DMS 273 treated with DMSO at 0.1 percent for 48 hours (cell line): Measurements from ENCODE around the gene BARX1.
"Not testable (repeated sequence)": the region's sequence is repeated elsewhere in the genome, so short reads cannot be mapped to it uniquely, and the experiment has no call there.

Experiments
- DNase-seq: peaks from one replicate; lab custom pipeline; 2025; lab: John Stamatoyannopoulos, UW

The BARX1 gene

GRCh38 chr9:93951655-93952118 lies 3.5 kb downstream of the BARX1 start:
- no peak for DNase-seq

- no peak for DNase-seq
Observed at GRCh38 chr9:93950619-93951601, 4.2 kb downstream of the BARX1 start.

GRCh38 chr9:93949694-93950449 lies 5.3 kb downstream of the BARX1 start:
- no peak for DNase-seq

DNA sequence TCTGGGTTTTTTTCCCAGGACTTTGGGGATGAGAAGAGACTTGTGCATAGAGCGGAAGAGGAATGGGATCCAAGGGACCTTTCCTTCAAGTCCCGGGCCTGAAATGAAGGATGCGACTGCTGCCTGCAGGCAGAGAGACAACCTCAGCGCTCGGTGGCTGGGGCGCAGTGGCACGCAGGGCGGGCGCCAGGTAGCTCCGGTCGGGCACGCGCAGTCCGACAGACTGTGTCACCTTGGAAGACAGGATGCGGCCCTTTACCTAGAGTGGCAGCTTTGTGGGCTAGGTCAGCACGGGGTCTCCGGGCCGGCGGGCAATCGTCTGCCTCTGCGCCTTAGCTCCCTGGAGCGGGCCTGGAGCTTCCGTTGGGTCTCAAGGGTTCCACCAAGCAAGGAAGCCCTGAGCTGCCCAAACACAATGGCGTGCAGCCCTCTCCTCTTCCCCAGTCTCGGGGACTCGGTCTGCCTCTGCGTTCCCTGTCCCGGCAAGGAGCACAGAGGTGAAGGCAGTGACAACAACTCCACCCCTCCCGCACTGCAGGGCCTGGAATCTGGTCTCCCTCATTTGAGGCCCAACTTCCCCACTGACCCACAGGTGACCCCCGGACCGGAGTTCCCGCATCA lies 6.0 kb downstream of the BARX1 start:
- no peak for DNase-seq

- DNase-seq, result no peak
Observed at GRCh38 chr9:93948441-93949072, 6.6 kb downstream of the BARX1 start.

DNA sequence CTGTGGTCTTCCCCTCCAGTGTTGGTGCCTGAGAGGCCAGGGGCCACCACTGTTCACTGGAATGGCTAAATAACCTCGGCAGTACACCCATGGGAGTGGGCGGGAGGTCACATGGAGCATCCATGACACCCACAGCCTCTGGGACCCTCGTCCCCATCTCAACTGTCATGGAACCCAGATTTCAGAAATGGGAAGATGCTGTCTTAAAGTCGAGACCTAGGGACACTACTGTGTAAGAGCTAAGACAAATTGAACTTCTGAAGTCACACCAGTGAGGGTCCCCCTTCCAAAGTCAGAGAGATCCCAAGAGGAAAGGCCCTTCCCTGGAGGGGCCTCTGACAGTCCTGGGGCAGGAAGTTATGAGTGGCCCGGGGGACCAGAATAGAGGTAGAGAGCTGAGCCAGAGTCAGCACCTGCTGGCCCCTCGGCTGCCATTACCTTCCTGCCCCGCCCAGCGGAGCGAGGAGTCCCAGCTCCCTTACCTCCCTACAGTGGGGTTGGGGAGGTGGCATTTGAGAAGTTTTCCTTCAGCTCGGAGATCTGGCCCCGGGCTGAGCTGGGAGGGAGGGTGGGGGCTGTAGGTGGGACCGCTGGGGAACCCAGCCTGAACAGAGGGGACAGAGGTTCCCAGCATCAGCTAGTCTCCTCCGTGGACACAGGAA lies 7.6 kb downstream of the BARX1 start:
- no peak for DNase-seq

GRCh38 chr9:93946338-93946712 lies 8.8 kb downstream of the BARX1 start:
- no peak for DNase-seq

GRCh38 chr9:93945400-93946337 lies 9.5 kb downstream of the BARX1 start:
- no peak for DNase-seq

DNA sequence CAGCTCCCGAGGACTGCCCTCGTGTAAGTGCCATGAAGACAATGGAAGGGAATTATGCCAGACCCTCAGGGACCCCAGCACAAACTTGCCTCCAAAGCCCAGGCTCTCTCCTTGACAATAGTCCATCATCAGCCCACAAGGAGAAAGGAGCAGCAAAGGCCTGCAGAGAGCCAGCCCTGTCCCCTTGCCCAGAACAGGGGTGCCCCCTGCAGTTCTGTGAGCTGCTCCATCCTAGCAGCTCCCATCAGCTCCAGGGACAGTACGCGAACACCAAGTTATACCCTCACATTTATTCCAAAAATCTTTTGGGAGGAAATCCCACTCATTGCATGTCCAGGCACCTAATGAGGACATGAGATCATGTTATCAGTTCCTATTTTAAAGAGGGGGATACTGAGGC lies 11.1 kb downstream of the BARX1 start:
- DNase-seq, result no peak

GRCh38 chr9:93942161-93942560 lies 13.0 kb downstream of the BARX1 start:
- DNase-seq, result no peak

DNA sequence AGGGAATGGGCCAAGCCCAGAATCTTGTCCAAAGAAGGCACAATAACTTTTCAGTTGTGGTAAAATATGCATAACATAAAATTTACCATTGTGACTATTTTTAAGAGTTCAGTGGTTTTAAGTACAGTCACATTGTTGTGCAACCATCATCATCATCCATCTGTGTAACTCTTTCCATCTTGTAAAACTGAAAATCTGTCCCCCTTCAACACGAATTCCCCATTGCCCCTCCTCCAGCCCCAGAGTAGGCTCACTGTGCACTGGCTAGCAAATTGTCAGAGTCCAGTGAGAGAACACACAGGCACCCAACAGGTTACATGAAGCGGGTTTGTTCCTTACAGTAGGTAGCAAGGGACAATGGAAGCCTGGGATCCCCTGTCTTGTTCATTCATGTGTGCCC lies 13.7 kb downstream of the BARX1 start:
- DNase-seq, result no peak

DNA sequence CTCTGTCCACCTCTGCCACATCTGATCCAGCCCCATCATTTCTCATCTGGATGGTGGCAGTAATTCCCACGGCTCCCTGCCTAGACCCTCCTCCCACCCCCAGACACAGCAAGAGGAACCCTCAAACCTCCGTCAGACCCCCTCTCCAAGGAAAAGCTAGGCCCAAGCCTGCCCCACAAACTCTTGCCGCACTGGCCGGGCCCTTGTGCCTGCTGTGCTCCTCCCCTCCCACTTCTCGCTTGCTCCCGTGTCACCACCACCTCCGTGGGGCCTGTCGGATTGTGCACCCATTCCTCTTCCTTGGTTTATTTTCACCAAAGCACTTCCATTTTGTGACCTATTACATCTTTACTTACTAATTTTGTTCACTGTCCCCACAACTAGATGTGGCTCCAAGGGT lies 14.2 kb downstream of the BARX1 start:
- DNase-seq, result no peak

DNA sequence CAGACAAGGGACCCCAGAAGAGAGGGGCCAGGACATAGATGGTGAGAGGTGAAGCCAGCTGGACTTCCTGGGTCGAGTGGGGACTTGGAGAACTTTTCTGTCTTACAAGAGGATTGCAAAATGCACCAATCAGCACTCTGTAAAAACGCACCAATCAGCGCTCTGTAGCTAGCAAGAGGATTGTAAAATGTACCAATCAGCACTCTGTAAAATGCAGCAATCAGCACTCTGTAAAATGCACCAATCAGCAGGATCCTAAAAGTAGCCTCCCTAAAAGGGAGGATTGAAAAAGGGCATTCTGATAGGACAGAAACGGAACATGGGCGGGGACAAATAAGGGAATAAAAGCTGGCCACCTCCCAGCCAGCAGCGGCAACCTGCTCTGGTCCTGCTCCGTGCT lies 15.6 kb downstream of the BARX1 start:
- not testable (repeated sequence) for DNase-seq

DNA sequence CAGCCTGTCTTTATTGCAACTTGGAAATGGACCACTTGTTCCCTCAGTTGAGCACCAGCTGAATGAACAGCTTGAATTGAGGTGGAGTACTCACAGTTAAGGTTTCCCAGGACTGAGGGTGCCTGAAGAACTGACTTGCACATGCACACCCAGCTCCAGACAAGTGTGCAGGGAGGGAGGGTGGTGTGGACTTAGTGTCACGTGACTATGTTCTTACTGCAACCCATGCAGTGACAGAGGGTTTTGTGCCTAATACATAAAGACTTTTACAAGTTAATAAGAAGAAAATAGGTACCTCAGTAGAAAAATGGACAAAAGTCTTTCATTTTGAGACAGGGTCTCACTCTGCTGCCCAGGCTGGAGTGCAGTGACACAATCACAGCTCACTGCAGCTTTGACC lies 18.0 kb downstream of the BARX1 start:
- no peak for DNase-seq

DNA sequence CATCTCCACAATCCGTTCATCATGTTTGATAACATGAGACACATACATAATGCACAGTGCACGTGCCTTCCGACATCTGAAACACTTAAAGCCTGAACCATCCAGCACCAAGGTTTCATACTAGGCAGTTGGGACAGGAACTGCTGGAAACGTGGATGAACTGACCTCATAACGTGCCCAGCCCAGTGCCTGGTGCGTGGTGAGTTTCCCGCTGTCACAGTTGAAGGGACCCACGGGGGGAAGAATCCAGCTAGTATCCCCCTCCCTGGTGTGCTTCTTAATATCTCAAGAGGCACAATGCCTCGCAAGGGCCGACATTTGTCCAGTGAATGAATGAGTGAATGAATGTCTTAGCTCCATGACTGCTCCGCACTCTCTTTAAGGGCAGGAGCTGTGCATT lies 23.2 kb downstream of the BARX1 start:
- DNase-seq, result no peak

GRCh38 chr9:93930070-93930469 lies 25.1 kb downstream of the BARX1 start:
- DNase-seq, result no peak

GRCh38 chr9:93929231-93929630 lies 25.9 kb downstream of the BARX1 start:
- DNase-seq, result no peak

GRCh38 chr9:93922535-93922934 lies 32.6 kb downstream of the BARX1 start:
- no peak for DNase-seq

DNA sequence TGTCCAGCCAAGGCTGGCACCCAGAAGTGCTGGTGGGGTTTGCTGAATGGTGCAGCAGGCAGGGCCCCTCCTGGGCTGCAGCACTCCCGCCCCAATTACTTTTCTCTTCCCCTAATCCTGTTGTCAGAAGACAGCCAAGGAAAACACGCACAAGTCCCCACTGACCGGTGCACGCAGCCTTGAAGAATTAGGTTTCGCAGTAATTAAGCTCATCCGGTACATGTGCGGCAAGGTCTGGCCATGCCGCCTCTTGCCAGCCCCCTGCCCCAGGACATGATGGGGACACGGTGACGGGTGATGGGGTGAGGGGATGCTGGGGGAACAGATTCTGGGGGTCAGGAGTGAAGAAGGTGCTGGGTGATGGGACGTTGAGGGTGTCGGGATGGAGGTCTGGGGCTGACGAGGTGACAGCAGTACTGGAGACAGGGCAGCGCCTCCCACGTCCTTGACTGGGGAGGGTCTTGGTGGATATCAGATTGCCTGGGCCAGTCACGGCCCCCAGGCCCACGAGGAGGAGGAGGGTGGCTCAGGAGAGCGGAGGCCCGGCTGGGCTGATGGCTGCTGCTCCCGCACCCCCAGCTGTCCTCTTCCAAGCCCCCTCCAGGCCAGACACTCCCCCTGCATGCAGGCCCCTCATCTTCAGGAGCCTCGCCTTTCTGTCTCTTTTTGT lies 34.9 kb downstream of the BARX1 start:
- no peak for DNase-seq

GRCh38 chr9:93918061-93918460 lies 37.1 kb downstream of the BARX1 start:
- no peak for DNase-seq
